GM23338 (cell line): ENCODE data around the gene LANCL3. TPM values are rescaled to one million over a fixed set of nuclear protein-coding genes. Genes with fewer than 3 reads are reported as not detected.

Experiments used
- ATAC-seq: fragments of 200-7000 bp; cut with Tn5 transposase; 3 replicates; pipeline ENCODE4 v1.9.1; 2020
- DNase-seq: peaks from one replicate; pipeline ENCODE4 v3.0.0-alpha.2; 2015; ENCODE audit warnings: low spot score
- H2AFZ ChIP-seq: fragments of 200-600 bp; sonication (generic); 2 replicates; pipeline ENCODE4 v1.8.0; 2016; ENCODE audit warnings: antibody characterized with exemption, mild to moderate bottlenecking, moderate library complexity
- H3F3A ChIP-seq: fragments of 200-600 bp; sonication (generic); replicated peaks from 2 replicates; pipeline ENCODE4 v1.8.0; 2017; ENCODE audit warnings: antibody characterized with exemption, mixed run types, low read depth
- H3K27ac ChIP-seq: fragments of 200-600 bp; sonication (generic); 2 replicates; pipeline ENCODE4 v1.6.1; 2016; ENCODE audit warnings: low read depth
- H3K27me3 ChIP-seq: fragments of 200-600 bp; sonication (generic); 2 replicates; pipeline ENCODE4 v1.8.0; 2016; ENCODE audit warnings: mild to moderate bottlenecking, mixed run types, moderate library complexity; ENCODE audit not compliant: insufficient read depth
- H3K36me3 ChIP-seq: fragments of 200-600 bp; sonication (generic); 2 replicates; pipeline ENCODE4 v1.8.0; 2016; ENCODE audit warnings: mild to moderate bottlenecking; ENCODE audit not compliant: insufficient read depth
- H3K4me1 ChIP-seq: fragments of 200-600 bp; sonication (generic); 2 replicates; pipeline ENCODE4 v1.8.0; 2016; ENCODE audit warnings: mild to moderate bottlenecking, moderate library complexity; ENCODE audit not compliant: insufficient read depth
- H3K4me2 ChIP-seq: fragments of 200-600 bp; sonication (generic); 2 replicates; pipeline ENCODE4 v1.7.1; 2017; ENCODE audit warnings: mixed run types
- H3K4me3 ChIP-seq: fragments of 200-600 bp; sonication (generic); 2 replicates; pipeline ENCODE4 v1.6.1; 2016; ENCODE audit warnings: mixed run types
- H3K79me2 ChIP-seq: fragments of 200-600 bp; sonication (generic); replicated peaks from 2 replicates; pipeline ENCODE4 v1.8.0; 2017; ENCODE audit warnings: mild to moderate bottlenecking; ENCODE audit not compliant: insufficient read depth
- H3K9me2 ChIP-seq: fragments of 200-600 bp; sonication (generic); 2 replicates; pipeline ENCODE4 v1.8.0; 2017; ENCODE audit not compliant: insufficient read depth
- H4K20me1 ChIP-seq: fragments of 200-600 bp; sonication (generic); replicated peaks from 2 replicates; pipeline ENCODE4 v1.8.0; 2017; ENCODE audit warnings: mild to moderate bottlenecking; ENCODE audit not compliant: insufficient read depth
- H3K27ac Mint-ChIP-seq: 2 replicates; pipeline ENCODE4 v1.8.0; 2020; ENCODE audit warnings: inconsistent platforms, mild to moderate bottlenecking, moderate library complexity, mixed read lengths
- H3K27me3 Mint-ChIP-seq: 3 replicates; pipeline ENCODE4 v1.8.0; 2022; ENCODE audit warnings: low read depth, mild to moderate bottlenecking, moderate library complexity, mixed read lengths, inconsistent platforms; ENCODE audit not compliant: insufficient read depth, poor library complexity
- H3K36me3 Mint-ChIP-seq: 3 replicates; pipeline ENCODE4 v1.8.0; 2021; ENCODE audit warnings: low read depth, mild to moderate bottlenecking, inconsistent platforms, moderate library complexity, mixed read lengths
- H3K4me1 Mint-ChIP-seq: 3 replicates; pipeline ENCODE4 v1.8.0; 2020; ENCODE audit warnings: mild to moderate bottlenecking, inconsistent platforms, mixed read lengths
- H3K4me3 Mint-ChIP-seq: 3 replicates; pipeline ENCODE4 v1.8.0; 2021; ENCODE audit warnings: moderate library complexity, mild to moderate bottlenecking, inconsistent platforms, mixed read lengths
- H3K9me3 Mint-ChIP-seq: 3 replicates; pipeline ENCODE4 v1.8.0; 2020; ENCODE audit warnings: moderate library complexity, mild to moderate bottlenecking, inconsistent platforms, mixed read lengths
- CREB1 ChIP-seq: fragments of 250-450 bp; sonication (Bioruptor Pico); IDR thresholded peaks from 2 replicates; pipeline ENCODE4 v1.5.0; 2020; ENCODE audit warnings: low read depth, mild to moderate bottlenecking, moderate library complexity
- EZH2 ChIP-seq: fragments of 200-600 bp; sonication (generic); IDR thresholded peaks from one replicate; pipeline ENCODE4 v1.8.0; 2017; ENCODE audit warnings: antibody characterized with exemption, mild to moderate bottlenecking, low read depth; ENCODE audit not compliant: unreplicated experiment
- EZH2phosphoT487 ChIP-seq: fragments of 200-600 bp; sonication (generic); IDR thresholded peaks from one replicate; pipeline ENCODE4 v1.8.1; 2018; ENCODE audit warnings: antibody characterized with exemption; ENCODE audit not compliant: unreplicated experiment
- JUNB ChIP-seq: IDR thresholded peaks from one replicate; pipeline ENCODE4 v1.6.1; 2016; ENCODE audit warnings: antibody characterized with exemption; ENCODE audit not compliant: unreplicated experiment
- NANOG ChIP-seq: IDR thresholded peaks from 2 replicates; pipeline ENCODE4 v1.6.1; 2016; ENCODE audit warnings: antibody characterized with exemption, borderline replicate concordance
- POLR2AphosphoS5 ChIP-seq: IDR thresholded peaks from 2 replicates; pipeline ENCODE4 v1.6.1; 2016; ENCODE audit warnings: antibody characterized with exemption, low read depth
- STAT1 ChIP-seq: IDR thresholded peaks from one replicate; pipeline ENCODE4 v1.6.1; 2016; ENCODE audit warnings: antibody characterized with exemption; ENCODE audit not compliant: unreplicated experiment
- ZNF114 ChIP-seq: fragments of 250-450 bp; sonication (Bioruptor Pico); IDR thresholded peaks from 2 replicates; pipeline ENCODE4 v1.5.0; 2020; ENCODE audit warnings: mild to moderate bottlenecking, moderate library complexity
- ZNF331 ChIP-seq: fragments of 250-450 bp; sonication (Bioruptor Pico); IDR thresholded peaks from 2 replicates; pipeline ENCODE4 v1.5.0; 2020; ENCODE audit warnings: low read depth, mild to moderate bottlenecking, moderate library complexity
- polyA plus RNA-seq: library from polyadenylated mRNA; unstranded; fragments of >200 nt; fragmentation: Nextera tagmentation; extraction: Ambion mirVana; gene quantifications from 2 replicates; pipeline ENCODE4 v1.2.1, GENCODE V29; 2016
- total RNA-seq: library from RNA; depleted of rRNA; stranded (reverse); fragments of >200 nt; shearing (Covaris generic); gene quantifications from 2 replicates; pipeline ENCODE4 v1.2.3, GENCODE V29; 2014
- TF ChIP-seq, protein P1 (sequence below): IDR thresholded peaks from one replicate; pipeline ENCODE4 v1.6.1; 2018; ENCODE audit warnings: antibody characterized with exemption; ENCODE audit not compliant: unreplicated experiment
- TF ChIP-seq, protein P2 (sequence below): IDR thresholded peaks from 2 replicates; pipeline ENCODE4 v1.6.1; 2016; ENCODE audit warnings: antibody characterized with exemption
- TF ChIP-seq, protein P3 (sequence below), 2 experiments: fragments of 200-600 bp in 1 of 2; sonication (generic) in 1 of 2; conservative IDR thresholded peaks; 2 replicates each; pipeline versions ENCODE4 v1.5.1 to v1.6.1; 2016 to 2017; ENCODE audit warnings: antibody characterized with exemption in 2 of 2, low read depth in 2 of 2, mild to moderate bottlenecking in 2 of 2, moderate library complexity in 1 of 2
- TF ChIP-seq, protein P4 (sequence below): fragments of 250-450 bp; sonication (Bioruptor Pico); IDR thresholded peaks from 2 replicates; pipeline ENCODE4 v1.5.0; 2020; ENCODE audit warnings: mild to moderate bottlenecking, moderate library complexity

Gene LANCL3
- total and polyA plus RNA-seq, 2 experiments from 2014 or later, result 0.11 to 1.8 TPM

DNA sequence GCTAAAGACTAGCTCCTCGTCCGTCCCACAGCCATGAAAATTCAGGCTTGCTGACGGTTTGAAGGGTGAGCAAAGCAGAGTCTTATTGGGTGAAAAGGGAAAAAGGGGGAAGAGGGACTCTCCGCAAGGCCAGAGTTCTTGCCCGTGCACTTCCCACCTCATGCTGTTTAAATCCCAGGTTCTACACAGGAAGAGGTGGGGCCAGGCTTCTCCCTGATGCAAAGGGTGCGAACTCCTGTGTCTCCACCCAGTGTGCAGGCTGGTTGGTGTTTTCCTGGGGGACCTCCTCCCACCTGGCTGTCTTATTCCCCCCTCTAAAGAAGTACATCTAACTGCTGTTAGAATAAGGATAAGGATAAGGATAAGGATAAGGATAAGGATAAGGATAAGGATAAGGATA, 18.0 kb upstream of the LANCL3 start:
- Histone ChIP-seq H3K27ac (no peak overlapping the region), H3K4me2 (no peak overlapping the region), H3F3A (no peaks in the 10 kb centered on the region), H3K36me3 (no peaks in the 10 kb centered on the region), H3K27me3 (no peaks in the 10 kb centered on the region), H4K20me1 (no peaks in the 10 kb centered on the region), H3K79me2 (no peaks in the 10 kb centered on the region), H3K9me2 (no peaks in the 10 kb centered on the region), H3K4me1 (no peaks in the 10 kb centered on the region), H2AFZ (no peak overlapping the region; the same call in 1 of the 2 replicates), H3K4me3 (no peak overlapping the region)
- peaks cover 1% of the 10 kb centered on the region for H3K27me3 Mint-ChIP-seq
- no peaks in the 10 kb centered on the region for H3K4me1 Mint-ChIP-seq
- H3K36me3 Mint-ChIP-seq, result no peaks in the 10 kb centered on the region
- TF ChIP-seq, protein P1, sequence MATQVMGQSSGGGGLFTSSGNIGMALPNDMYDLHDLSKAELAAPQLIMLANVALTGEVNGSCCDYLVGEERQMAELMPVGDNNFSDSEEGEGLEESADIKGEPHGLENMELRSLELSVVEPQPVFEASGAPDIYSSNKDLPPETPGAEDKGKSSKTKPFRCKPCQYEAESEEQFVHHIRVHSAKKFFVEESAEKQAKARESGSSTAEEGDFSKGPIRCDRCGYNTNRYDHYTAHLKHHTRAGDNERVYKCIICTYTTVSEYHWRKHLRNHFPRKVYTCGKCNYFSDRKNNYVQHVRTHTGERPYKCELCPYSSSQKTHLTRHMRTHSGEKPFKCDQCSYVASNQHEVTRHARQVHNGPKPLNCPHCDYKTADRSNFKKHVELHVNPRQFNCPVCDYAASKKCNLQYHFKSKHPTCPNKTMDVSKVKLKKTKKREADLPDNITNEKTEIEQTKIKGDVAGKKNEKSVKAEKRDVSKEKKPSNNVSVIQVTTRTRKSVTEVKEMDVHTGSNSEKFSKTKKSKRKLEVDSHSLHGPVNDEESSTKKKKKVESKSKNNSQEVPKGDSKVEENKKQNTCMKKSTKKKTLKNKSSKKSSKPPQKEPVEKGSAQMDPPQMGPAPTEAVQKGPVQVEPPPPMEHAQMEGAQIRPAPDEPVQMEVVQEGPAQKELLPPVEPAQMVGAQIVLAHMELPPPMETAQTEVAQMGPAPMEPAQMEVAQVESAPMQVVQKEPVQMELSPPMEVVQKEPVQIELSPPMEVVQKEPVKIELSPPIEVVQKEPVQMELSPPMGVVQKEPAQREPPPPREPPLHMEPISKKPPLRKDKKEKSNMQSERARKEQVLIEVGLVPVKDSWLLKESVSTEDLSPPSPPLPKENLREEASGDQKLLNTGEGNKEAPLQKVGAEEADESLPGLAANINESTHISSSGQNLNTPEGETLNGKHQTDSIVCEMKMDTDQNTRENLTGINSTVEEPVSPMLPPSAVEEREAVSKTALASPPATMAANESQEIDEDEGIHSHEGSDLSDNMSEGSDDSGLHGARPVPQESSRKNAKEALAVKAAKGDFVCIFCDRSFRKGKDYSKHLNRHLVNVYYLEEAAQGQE, result no peak
- no peak for TF ChIP-seq EZH2phosphoT487
- no peak for TF ChIP-seq POLR2AphosphoS5
- TF ChIP-seq ZNF114 (CRISPR knock-in tag), result no peak
- no peak for TF ChIP-seq NANOG
- TF ChIP-seq, protein P2, sequence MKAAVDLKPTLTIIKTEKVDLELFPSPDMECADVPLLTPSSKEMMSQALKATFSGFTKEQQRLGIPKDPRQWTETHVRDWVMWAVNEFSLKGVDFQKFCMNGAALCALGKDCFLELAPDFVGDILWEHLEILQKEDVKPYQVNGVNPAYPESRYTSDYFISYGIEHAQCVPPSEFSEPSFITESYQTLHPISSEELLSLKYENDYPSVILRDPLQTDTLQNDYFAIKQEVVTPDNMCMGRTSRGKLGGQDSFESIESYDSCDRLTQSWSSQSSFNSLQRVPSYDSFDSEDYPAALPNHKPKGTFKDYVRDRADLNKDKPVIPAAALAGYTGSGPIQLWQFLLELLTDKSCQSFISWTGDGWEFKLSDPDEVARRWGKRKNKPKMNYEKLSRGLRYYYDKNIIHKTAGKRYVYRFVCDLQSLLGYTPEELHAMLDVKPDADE, result no peak
- TF ChIP-seq CREB1 (CRISPR knock-in tag), result no peak
- no peak for TF ChIP-seq JUNB
- TF ChIP-seq STAT1, result no peak
- no peak for TF ChIP-seq EZH2
- TF ChIP-seq ZNF331 (CRISPR knock-in tag), result no peak
- TF ChIP-seq, protein P3, sequence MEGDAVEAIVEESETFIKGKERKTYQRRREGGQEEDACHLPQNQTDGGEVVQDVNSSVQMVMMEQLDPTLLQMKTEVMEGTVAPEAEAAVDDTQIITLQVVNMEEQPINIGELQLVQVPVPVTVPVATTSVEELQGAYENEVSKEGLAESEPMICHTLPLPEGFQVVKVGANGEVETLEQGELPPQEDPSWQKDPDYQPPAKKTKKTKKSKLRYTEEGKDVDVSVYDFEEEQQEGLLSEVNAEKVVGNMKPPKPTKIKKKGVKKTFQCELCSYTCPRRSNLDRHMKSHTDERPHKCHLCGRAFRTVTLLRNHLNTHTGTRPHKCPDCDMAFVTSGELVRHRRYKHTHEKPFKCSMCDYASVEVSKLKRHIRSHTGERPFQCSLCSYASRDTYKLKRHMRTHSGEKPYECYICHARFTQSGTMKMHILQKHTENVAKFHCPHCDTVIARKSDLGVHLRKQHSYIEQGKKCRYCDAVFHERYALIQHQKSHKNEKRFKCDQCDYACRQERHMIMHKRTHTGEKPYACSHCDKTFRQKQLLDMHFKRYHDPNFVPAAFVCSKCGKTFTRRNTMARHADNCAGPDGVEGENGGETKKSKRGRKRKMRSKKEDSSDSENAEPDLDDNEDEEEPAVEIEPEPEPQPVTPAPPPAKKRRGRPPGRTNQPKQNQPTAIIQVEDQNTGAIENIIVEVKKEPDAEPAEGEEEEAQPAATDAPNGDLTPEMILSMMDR (conservative IDR thresholded peaks at IDR 0.05; ENCODE audit: low read depth in 2 of 2), result no peak
- TF ChIP-seq, protein P4, sequence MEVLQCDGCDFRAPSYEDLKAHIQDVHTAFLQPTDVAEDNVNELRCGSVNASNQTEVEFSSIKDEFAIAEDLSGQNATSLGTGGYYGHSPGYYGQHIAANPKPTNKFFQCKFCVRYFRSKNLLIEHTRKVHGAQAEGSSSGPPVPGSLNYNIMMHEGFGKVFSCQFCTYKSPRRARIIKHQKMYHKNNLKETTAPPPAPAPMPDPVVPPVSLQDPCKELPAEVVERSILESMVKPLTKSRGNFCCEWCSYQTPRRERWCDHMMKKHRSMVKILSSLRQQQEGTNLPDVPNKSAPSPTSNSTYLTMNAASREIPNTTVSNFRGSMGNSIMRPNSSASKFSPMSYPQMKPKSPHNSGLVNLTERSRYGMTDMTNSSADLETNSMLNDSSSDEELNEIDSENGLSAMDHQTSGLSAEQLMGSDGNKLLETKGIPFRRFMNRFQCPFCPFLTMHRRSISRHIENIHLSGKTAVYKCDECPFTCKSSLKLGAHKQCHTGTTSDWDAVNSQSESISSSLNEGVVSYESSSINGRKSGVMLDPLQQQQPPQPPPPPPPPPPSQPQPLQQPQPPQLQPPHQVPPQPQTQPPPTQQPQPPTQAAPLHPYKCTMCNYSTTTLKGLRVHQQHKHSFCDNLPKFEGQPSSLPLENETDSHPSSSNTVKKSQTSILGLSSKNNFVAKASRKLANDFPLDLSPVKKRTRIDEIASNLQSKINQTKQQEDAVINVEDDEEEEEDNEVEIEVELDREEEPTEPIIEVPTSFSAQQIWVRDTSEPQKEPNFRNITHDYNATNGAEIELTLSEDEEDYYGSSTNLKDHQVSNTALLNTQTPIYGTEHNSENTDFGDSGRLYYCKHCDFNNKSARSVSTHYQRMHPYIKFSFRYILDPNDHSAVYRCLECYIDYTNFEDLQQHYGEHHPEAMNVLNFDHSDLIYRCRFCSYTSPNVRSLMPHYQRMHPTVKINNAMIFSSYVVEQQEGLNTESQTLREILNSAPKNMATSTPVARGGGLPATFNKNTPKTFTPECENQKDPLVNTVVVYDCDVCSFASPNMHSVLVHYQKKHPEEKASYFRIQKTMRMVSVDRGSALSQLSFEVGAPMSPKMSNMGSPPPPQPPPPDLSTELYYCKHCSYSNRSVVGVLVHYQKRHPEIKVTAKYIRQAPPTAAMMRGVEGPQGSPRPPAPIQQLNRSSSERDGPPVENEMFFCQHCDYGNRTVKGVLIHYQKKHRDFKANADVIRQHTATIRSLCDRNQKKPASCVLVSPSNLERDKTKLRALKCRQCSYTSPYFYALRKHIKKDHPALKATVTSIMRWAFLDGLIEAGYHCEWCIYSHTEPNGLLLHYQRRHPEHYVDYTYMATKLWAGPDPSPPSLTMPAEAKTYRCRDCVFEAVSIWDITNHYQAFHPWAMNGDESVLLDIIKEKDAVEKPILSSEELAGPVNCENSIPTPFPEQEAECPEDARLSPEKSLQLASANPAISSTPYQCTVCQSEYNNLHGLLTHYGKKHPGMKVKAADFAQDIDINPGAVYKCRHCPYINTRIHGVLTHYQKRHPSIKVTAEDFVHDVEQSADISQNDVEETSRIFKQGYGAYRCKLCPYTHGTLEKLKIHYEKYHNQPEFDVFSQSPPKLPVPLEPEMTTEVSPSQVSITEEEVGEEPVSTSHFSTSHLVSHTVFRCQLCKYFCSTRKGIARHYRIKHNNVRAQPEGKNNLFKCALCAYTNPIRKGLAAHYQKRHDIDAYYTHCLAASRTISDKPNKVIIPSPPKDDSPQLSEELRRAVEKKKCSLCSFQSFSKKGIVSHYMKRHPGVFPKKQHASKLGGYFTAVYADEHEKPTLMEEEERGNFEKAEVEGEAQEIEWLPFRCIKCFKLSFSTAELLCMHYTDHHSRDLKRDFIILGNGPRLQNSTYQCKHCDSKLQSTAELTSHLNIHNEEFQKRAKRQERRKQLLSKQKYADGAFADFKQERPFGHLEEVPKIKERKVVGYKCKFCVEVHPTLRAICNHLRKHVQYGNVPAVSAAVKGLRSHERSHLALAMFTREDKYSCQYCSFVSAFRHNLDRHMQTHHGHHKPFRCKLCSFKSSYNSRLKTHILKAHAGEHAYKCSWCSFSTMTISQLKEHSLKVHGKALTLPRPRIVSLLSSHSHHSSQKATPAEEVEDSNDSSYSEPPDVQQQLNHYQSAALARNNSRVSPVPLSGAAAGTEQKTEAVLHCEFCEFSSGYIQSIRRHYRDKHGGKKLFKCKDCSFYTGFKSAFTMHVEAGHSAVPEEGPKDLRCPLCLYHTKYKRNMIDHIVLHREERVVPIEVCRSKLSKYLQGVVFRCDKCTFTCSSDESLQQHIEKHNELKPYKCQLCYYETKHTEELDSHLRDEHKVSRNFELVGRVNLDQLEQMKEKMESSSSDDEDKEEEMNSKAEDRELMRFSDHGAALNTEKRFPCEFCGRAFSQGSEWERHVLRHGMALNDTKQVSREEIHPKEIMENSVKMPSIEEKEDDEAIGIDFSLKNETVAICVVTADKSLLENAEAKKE (CRISPR knock-in tag), result no peak
- H3K4me3 Mint-ChIP-seq, result no peak overlapping the region
- no peak overlapping the region for H3K27ac Mint-ChIP-seq
- H3K9me3 Mint-ChIP-seq, result no peaks in the 10 kb centered on the region
- ATAC-seq (no peak), DNase-seq (no peak)
